Epithelial cell of proximal tubule (primary cell): ENCODE results near the gene U2AF2. TPM values are rescaled to one million over a fixed set of nuclear protein-coding genes. Genes with fewer than 3 reads are reported as not detected.

Source experiments
- DNase-seq: peaks from one replicate; pipeline ENCODE4 v3.0.0-alpha.2; 2011; ENCODE audit warnings: low read depth
- H3K4me3 ChIP-seq: 2 replicates; pipeline ENCODE4 v1.5.1; 2011; ENCODE audit warnings: low read depth, mild to moderate bottlenecking, low read length
- CTCF ChIP-seq: conservative IDR thresholded peaks from 2 replicates; pipeline ENCODE4 v1.5.1; 2012; ENCODE audit warnings: low read depth, mild to moderate bottlenecking, low read length
- total RNA-seq: library from RNA; depleted of rRNA; stranded (reverse); fragments of >200 nt; gene quantifications from 2 replicates; pipeline ENCODE4 v1.2.3, GENCODE V29; 2015

The U2AF2 gene
- total RNA-seq, 1 donor from 2014 or later = 142 TPM

DNA sequence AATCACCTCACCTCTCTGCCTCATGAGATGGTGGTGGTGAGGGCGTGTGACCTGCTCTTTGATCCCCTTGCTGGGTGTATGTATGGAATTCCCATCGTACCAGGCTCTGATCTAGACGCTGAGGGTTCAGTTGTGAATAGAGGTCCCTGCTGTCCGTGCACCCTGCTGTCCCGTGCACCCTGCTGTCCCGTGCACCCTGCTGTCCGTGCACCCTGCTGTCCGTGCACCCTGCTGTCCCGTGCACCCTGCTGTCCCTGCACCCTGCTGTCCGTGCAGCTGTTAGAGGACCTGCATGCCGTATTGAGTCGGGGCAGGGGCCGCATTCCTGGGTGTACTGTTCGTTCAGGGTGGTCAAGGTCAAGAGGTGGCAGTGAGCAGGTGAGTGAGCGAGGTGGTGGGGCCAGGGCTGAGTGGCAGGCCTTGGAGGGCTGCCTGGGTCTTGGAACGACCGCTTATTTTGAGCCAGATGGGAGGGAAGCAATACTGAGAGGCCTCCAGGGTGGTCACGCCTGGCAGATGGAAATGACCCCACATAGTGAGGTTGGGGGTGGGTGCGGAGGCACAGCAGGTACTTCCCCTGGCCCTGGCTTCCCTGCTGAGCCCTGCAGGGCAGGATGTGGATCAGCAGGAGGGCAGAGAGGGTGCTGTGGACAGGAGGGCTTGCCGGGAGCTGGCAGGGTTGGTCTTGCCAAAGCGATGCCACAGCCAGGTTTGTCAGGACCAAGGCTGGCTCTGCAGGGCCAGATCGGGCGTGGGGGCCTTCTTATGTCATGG, 15.6 kb downstream of the U2AF2 start:
- DNase-seq = no peak
- TF ChIP-seq CTCF = no peak
- no peak overlapping the region for H3K4me3 ChIP-seq

GRCh38 chr19:55671054-55671378, 16.2 kb downstream of the U2AF2 start:
- H3K4me3 ChIP-seq = no peak overlapping the region
- DNase-seq = no peak
- no peak for TF ChIP-seq CTCF

- no peak for TF ChIP-seq CTCF
- no peak for DNase-seq
- no peak overlapping the region for H3K4me3 ChIP-seq
Measured at GRCh38 chr19:55672418-55672817, 17.6 kb downstream of the U2AF2 start.

GRCh38 chr19:55673465-55673864, 18.6 kb downstream of the U2AF2 start:
- DNase-seq = no peak
- TF ChIP-seq CTCF = no peak
- no peak overlapping the region for H3K4me3 ChIP-seq

DNA sequence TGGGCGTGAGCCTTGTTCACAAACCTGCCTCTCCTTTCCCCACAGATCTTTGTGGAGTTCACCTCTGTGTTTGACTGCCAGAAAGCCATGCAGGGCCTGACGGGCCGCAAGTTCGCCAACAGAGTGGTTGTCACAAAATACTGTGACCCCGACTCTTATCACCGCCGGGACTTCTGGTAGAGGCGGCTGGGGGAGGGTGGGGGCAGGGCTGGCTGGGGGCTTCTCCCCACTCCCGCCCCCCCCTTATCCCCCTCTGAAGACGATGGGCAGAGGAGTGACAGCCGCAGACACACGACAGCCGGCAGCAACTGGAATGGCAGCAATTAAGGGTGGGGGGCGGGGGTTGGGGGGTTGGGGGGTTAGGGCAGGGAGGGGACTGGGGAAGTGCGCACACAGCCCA, 19.1 kb downstream of the U2AF2 start:
- H3K4me3 ChIP-seq = no peak overlapping the region
- no peak for TF ChIP-seq CTCF

GRCh38 chr19:55674459-55674840, 19.6 kb downstream of the U2AF2 start:
- DNase-seq = no peak
- no peak for TF ChIP-seq CTCF
- H3K4me3 ChIP-seq = peak overlapping the region; percentile 60

More for the DNA sequence above, 19.1 kb downstream of the U2AF2 start:
- no peak for DNase-seq
